K562 (cell line): ENCODE measurements around the gene TMCC1.

ENCODE experiments used
- ATF3 ChIP-seq, 2 experiments: fragments of 450-650 bp in 1 of 2; sonication (generic) in 1 of 2; formaldehyde crosslinking in 1 of 2; IDR thresholded peaks in 1 of 2; conservative IDR thresholded peaks in 1 of 2; 2 replicates each; pipeline versions ENCODE4 v1.6.1 to v1.8.1; 2016 to 2023; ENCODE audit warnings: mild to moderate bottlenecking in 2 of 2, moderate library complexity in 2 of 2, inconsistent platforms in 1 of 2, missing genetic modification reagents in 1 of 2
- ETV6 ChIP-seq, 3 experiments: fragments of 150-350 bp in 1 of 3; sonication (generic) in 1 of 3; formaldehyde crosslinking in 1 of 3; IDR thresholded peaks; 2 replicates each; pipeline versions ENCODE4 v1.6.1 to v1.8.0; 2014 to 2022; ENCODE audit warnings: borderline replicate concordance in 2 of 3, low read depth in 2 of 3, antibody characterized with exemption in 1 of 3, low read length in 1 of 3, mild to moderate bottlenecking in 1 of 3, missing genetic modification reagents in 1 of 3
- FOSL1 ChIP-seq: fragments of 200-800 bp; sonication (Bioruptor generic); conservative IDR thresholded peaks from 2 replicates; pipeline ENCODE4 v1.6.1; 2016; ENCODE audit warnings: missing genetic modification characterization, missing compliant biosample characterization
- HBP1 ChIP-seq: fragments of 450-650 bp; formaldehyde crosslinking; IDR thresholded peaks from 2 replicates; pipeline ENCODE4 v1.4.0; 2022; ENCODE audit warnings: missing genetic modification characterization
- JUNB ChIP-seq: fragments of 450-650 bp; formaldehyde crosslinking; conservative IDR thresholded peaks from 2 replicates; pipeline ENCODE4 v1.4.0; 2020; ENCODE audit warnings: mild to moderate bottlenecking
- MYC ChIP-seq, 2 experiments: fragments of 250-450 bp in 1 of 2; sonication (Bioruptor Pico) in 1 of 2; IDR thresholded peaks; 2 replicates each; pipeline versions ENCODE4 v1.5.1 to v1.6.1; 2012 to 2021; ENCODE audit warnings: low read depth in 2 of 2, borderline replicate concordance in 1 of 2, improper control_type of control experiment in 1 of 2, low read length in 1 of 2, mild to moderate bottlenecking in 1 of 2, moderate library complexity in 1 of 2
- RBM14 ChIP-seq: fragments of 200-400 bp; formaldehyde crosslinking; IDR thresholded peaks from 2 replicates; pipeline ENCODE4 v1.6.1; 2018; ENCODE audit warnings: low read depth, mild to moderate bottlenecking, low read length, moderate library complexity, borderline replicate concordance; ENCODE audit not compliant: insufficient read depth
- RBM15 ChIP-seq: fragments of 200-400 bp; formaldehyde crosslinking; IDR thresholded peaks from 2 replicates; pipeline ENCODE4 v1.6.1; 2018; ENCODE audit warnings: mild to moderate bottlenecking, low read length, moderate library complexity; ENCODE audit not compliant: insufficient read depth
- TAF1 ChIP-seq: IDR thresholded peaks from 2 replicates; pipeline ENCODE4 v1.6.1; 2011; ENCODE audit warnings: mild to moderate bottlenecking, low read length, moderate library complexity; ENCODE audit not compliant: insufficient read depth, control insufficient read depth, severe bottlenecking; ENCODE audit errors: extremely low read depth
- TCF7L2 ChIP-seq: fragments of 150-350 bp; IDR thresholded peaks from 2 replicates; pipeline ENCODE4 v1.6.1; 2016; ENCODE audit warnings: low read depth, mild to moderate bottlenecking, low read length, moderate library complexity
- TF ChIP-seq, protein P1 (sequence below): fragments of 250-450 bp; sonication (Bioruptor Pico); IDR thresholded peaks from 2 replicates; pipeline ENCODE4 v1.4.0; 2020; ENCODE audit warnings: borderline replicate concordance

- no peak for TF ChIP-seq RBM14
- no peak for TF ChIP-seq ATF3 (IDR thresholded peaks at IDR 0.05)
- TF ChIP-seq ATF3 (CRISPR knock-in tag; conservative IDR thresholded peaks at IDR 0.05): no peak
- TF ChIP-seq RBM15: no peak
- no peak for TF ChIP-seq MYC (IDR thresholded peaks at IDR 0.05; ENCODE audit: low read depth, low read length)
- TF ChIP-seq MYC (CRISPR knock-in tag; IDR thresholded peaks at IDR 0.05; ENCODE audit: borderline replicate concordance, low read depth): no peak
- TF ChIP-seq JUNB (CRISPR knock-in tag): no peak
- TF ChIP-seq HBP1 (CRISPR knock-in tag): no peak
- TF ChIP-seq, protein P1, sequence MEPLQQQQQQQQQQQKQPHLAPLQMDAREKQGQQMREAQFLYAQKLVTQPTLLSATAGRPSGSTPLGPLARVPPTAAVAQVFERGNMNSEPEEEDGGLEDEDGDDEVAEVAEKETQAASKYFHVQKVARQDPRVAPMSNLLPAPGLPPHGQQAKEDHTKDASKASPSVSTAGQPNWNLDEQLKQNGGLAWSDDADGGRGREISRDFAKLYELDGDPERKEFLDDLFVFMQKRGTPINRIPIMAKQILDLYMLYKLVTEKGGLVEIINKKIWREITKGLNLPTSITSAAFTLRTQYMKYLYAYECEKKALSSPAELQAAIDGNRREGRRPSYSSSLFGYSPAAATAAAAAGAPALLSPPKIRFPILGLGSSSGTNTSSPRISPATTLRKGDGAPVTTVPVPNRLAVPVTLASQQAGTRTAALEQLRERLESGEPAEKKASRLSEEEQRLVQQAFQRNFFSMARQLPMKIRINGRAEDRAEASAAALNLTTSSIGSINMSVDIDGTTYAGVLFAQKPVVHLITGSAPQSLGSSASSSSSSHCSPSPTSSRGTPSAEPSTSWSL: no peak
- TF ChIP-seq FOSL1 (tag): no peak
- no peak for TF ChIP-seq ETV6 (IDR thresholded peaks at IDR 0.05; ENCODE audit: borderline replicate concordance in 1 of 2, low read depth in 2 of 2, low read length in 1 of 2)
- TF ChIP-seq ETV6 (CRISPR knock-in tag; IDR thresholded peaks at IDR 0.05; ENCODE audit: borderline replicate concordance): no peak
- no peak for TF ChIP-seq TAF1
- no peak for TF ChIP-seq TCF7L2
These were observed 286.0 kb downstream of the TMCC1 start for GRCh38 chr3:129607391-129608068.
